Measurements from ENCODE around the gene C6orf62.
A peak's percentile ranks its signal among the peaks of the same experiment; 100 is the strongest.
"Not testable (repeated sequence)": the region's sequence is repeated elsewhere in the genome, so short reads cannot be mapped to it uniquely, and the experiment has no call there.

The C6orf62 gene

DNA sequence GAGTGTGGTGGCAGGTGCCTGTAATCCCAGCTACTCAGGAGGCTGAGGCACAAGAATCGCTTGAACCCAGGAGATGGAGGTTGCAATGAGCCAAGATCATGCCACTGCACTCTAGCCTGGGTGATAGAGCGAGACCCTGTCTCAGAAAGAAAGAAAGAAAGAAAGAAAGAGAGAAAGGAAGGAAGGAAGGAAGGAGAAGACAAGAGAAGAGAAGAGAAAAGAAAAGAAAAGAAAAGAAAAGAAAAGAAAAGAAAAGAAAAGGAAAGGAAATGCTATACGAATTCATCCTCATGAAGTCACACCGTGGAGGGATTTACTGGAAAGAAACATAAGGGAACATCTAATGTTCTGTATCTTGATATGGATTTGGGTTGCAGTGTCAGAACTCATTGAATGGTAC lies 15.8 kb upstream of the C6orf62 start:
- not testable (repeated sequence) for H3K9ac ChIP-seq (ENCODE audit: low read length); H3K27me3 ChIP-seq (ENCODE audit: control insufficient read depth, insufficient read depth, low read length); H3K4me3 ChIP-seq (ENCODE audit: low read length); H3K36me3 ChIP-seq (ENCODE audit: control insufficient read depth, insufficient read depth, low read length); H3K4me1 ChIP-seq (ENCODE audit: control insufficient read depth, insufficient read depth, low read length); H3K27ac ChIP-seq (ENCODE audit: low read depth, low read length)

DNA sequence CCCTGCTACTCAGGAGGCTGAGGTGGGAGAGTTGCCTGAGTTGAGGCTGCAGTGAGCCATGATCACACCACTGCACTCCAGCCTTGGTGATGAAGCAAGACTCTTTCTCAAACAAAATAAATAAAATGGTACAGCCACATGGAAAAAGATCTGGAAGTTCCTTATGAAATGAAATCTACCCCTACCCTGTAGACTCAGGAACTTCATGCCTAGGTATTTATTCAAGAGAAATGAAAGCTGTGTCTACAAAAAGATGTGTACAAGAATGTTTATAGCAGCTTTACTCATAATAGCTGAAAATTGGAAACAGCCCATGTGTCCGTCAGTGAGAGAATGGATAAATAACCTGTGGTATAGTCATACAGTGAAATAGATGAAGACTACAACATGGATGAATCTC lies 15.2 kb upstream of the C6orf62 start:
- Histone ChIP-seq H3K27me3 (ENCODE audit: control insufficient read depth, insufficient read depth, low read length) (no peaks in the 10 kb centered on the region), H3K4me1 (ENCODE audit: control insufficient read depth, insufficient read depth, low read length) (no peaks in the 10 kb centered on the region), H3K27ac (ENCODE audit: low read depth, low read length) (no peak overlapping the region), H3K36me3 (ENCODE audit: control insufficient read depth, insufficient read depth, low read length) (no peaks in the 10 kb centered on the region), H3K4me3 (ENCODE audit: low read length) (no peak overlapping the region), H3K9ac (ENCODE audit: low read length) (no peak overlapping the region)

DNA sequence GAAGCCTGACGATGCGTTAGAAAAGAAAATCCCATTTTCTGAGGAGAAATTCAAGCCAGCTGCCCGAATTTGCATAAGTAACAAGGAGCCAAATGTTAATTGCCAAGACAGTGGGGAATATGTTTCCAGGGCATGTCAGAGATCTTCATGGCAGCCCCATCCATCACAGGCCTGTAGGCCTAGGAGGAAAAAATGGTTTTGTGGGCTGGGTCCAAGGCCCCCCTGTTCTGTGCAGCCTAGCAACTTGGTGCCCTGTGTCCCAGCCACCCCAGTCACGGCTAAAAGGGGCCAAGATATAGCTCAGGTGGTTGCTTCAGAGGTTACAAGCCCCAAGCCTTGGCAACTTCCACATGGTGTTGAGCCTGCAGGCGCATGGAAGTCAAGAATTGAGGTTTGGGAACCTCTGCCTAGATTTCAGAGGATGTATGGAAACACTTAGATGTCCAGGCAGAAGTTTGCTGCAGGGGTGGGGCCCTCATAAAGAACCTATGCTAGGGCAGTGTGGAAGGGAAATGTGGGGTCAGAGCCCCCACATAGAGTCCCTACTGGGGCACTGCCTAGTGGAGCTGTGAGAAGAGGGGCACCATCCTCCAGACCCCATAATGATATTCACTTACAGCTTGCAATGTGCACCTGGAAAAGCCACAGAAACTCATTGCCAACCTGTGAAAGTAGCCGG lies 12.6 kb upstream of the C6orf62 start:
- H3K4me3 ChIP-seq (ENCODE audit: low read length); H3K36me3 ChIP-seq (ENCODE audit: control insufficient read depth, insufficient read depth, low read length); H3K4me1 ChIP-seq (ENCODE audit: control insufficient read depth, insufficient read depth, low read length); H3K9ac ChIP-seq (ENCODE audit: low read length); H3K27me3 ChIP-seq (ENCODE audit: control insufficient read depth, insufficient read depth, low read length); H3K27ac ChIP-seq (ENCODE audit: low read depth, low read length): not testable (repeated sequence)

DNA sequence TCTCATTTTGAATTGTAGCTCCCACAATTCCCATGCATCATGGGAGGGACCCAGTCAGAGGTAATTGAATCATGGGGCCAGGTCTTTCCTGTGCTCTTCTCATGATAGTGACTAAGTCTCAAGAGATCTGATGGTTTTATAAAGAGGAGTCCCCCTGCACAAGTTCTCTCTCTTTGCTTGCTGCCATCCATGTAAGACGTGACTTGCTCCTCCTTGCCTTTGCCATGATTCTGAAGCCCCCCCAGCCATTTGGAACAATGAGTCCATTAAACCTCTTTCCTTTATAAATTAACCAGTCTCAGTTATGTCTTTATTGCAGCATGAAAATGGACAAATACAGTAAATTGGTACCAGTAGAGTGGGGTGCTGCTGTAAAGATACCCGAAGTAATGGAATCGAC lies 11.7 kb upstream of the C6orf62 start:
- not testable (repeated sequence) for H3K27me3 ChIP-seq (ENCODE audit: control insufficient read depth, insufficient read depth, low read length); H3K36me3 ChIP-seq (ENCODE audit: control insufficient read depth, insufficient read depth, low read length); H3K27ac ChIP-seq (ENCODE audit: low read depth, low read length); H3K4me1 ChIP-seq (ENCODE audit: control insufficient read depth, insufficient read depth, low read length); H3K4me3 ChIP-seq (ENCODE audit: low read length); H3K9ac ChIP-seq (ENCODE audit: low read length)

DNA sequence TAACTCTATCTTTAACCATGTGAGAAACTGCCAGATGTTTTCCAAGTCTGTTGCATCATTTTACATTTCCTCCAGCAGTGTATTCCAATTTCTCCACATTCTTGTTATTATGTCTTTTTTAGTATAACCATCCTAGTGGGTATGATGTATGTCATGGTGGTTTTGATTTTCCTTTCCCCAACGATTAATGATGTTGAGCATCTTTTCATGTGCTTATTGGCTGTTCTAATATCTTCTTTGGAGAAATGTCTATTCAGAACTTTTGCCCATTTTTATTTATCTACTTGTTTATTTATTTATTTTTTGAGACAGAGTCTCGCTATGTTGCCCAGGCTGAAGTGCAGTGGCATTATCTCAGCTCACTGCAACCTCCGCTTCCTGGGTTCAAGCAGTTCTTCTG lies 4.3 kb upstream of the C6orf62 start:
- H3K27me3 ChIP-seq (ENCODE audit: control insufficient read depth, insufficient read depth, low read length): no peaks in the 10 kb centered on the region
- H3K27ac ChIP-seq (ENCODE audit: low read depth, low read length): no peak overlapping the region
- H3K4me3 ChIP-seq (ENCODE audit: low read length): no peak overlapping the region
- H3K9ac ChIP-seq (ENCODE audit: low read length): no peak overlapping the region
- peaks cover 3% of the 10 kb centered on the region for H3K36me3 ChIP-seq (ENCODE audit: control insufficient read depth, insufficient read depth, low read length)
- H3K4me1 ChIP-seq (ENCODE audit: control insufficient read depth, insufficient read depth, low read length): peaks cover 6% of the 10 kb centered on the region

DNA sequence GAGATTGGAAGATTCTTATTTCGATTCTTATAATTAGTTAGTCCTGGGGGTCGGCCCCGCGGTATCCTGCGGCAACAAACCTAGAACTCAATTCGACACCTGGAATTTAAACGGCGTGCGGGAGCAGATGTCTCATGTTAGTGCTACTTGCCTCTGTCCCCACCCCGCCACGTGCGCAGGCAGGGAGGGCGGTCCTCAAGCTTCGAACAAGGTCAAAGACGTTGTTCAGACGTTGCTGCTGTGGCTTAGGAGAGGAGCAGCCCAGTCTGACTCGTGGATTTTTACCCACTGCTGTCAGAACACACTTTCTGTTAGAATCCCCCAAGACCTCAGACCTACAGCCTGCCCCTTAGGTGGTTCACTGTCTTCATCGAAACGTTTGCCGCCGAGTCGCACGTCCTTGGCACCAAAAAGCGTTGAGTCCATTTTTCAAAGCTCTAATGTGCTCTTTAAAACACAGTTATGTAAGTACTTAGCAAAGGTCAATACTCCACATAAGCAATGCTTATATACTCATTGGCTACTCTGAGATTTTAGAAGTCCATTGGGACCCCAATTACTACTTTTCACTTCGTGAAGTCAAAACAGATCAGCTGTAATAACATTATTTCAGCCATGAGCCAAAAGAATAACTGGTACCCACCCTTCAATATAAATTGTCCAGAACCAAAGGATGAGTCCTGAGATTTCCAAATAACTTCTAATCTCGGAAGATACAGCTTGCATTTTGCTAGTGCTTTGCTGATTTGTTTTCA lies 2.7 kb upstream of the C6orf62 start:
- Histone ChIP-seq H3K9ac (ENCODE audit: low read length) (peak overlapping the region; percentile 67), H3K36me3 (ENCODE audit: control insufficient read depth, insufficient read depth, low read length) (peaks cover 3% of the 10 kb centered on the region), H3K27me3 (ENCODE audit: control insufficient read depth, insufficient read depth, low read length) (no peaks in the 10 kb centered on the region), H3K27ac (ENCODE audit: low read depth, low read length) (peak overlapping the region; percentile 99), H3K4me1 (ENCODE audit: control insufficient read depth, insufficient read depth, low read length) (peaks cover 9% of the 10 kb centered on the region), H3K4me3 (ENCODE audit: low read length) (peak overlapping the region; percentile 68)

DNA sequence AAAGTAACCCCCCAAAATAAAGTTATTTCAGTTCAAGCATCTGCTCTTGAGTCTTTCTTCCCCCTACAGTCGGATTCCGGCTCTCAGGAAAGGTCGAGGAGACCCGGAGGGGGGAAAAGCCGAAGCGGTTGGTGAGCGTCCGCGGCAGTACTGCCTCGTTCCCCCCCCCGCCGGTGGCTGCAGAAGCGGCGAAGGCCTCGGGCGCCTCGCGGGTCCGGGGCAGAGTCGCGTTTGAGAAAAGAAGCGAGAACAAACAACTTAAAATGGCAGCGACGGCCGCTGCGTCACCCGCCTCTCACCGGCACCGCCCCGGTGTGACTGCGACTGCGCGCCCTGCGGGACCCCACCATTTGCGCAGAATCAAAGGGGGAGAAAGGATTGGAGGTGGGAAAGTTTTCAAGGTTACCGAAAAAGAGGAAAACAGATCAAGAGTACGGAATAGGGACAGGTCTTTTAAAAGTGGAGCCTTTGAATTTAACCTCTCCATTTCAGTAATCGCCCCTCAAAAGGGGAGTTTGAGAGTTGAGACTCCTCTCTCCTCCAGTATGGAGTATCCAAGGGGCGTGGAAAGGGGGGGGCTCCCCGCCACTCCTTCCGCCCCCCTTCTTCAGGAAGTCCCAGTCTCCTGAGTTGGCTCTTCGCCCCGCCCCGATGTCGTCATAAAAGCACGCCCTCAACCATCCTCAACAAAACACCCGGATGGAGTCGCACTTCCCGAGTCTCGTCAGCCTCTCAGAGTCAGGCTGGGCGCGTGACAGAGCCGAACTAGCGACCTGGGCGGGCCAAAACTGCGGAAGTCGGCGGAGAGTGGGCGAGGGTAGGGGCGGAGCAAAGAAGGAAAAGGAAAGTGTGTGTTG lies 1.9 kb upstream of the C6orf62 start:
- peaks cover 15% of the 10 kb centered on the region for H3K4me1 ChIP-seq (ENCODE audit: control insufficient read depth, insufficient read depth, low read length)
- peak overlapping the region; percentile 99 for H3K27ac ChIP-seq (ENCODE audit: low read depth, low read length)
- peak overlapping the region; percentile 100 for H3K9ac ChIP-seq (ENCODE audit: low read length)
- peak overlapping the region; percentile 98 for H3K4me3 ChIP-seq (ENCODE audit: low read length)
- no peaks in the 10 kb centered on the region for H3K27me3 ChIP-seq (ENCODE audit: control insufficient read depth, insufficient read depth, low read length)
- H3K36me3 ChIP-seq (ENCODE audit: control insufficient read depth, insufficient read depth, low read length): peaks cover 3% of the 10 kb centered on the region

DNA sequence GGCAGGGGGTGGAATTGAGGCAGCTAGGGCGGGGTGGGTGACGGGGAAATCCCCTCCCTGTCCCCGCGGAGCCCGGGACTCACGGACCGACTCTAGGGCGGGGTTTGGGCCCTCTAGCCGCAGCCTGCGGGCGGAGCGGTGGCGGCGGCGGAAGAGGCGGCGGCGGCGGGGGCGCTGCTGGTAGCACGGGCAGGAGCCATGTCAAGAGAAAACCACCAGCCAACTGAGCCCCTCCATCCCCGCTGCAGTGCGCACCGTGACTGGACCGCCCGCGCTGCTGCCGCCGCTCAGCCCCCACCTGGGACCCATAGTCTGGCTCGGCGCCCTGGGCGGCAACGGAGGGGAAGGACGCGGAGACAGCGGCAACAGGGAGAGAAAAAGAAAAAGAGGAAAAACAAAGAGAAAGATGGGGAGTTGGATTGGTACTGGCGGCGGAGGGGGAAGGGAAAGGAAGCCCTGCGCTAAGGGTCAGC lies 1.2 kb upstream of the C6orf62 start:
- Histone ChIP-seq H3K36me3 (ENCODE audit: control insufficient read depth, insufficient read depth, low read length) (peaks cover 3% of the 10 kb centered on the region), H3K27ac (ENCODE audit: low read depth, low read length) (peak overlapping the region; percentile 99), H3K27me3 (ENCODE audit: control insufficient read depth, insufficient read depth, low read length) (no peaks in the 10 kb centered on the region), H3K4me3 (ENCODE audit: low read length) (peak overlapping the region; percentile 98), H3K4me1 (ENCODE audit: control insufficient read depth, insufficient read depth, low read length) (peaks cover 16% of the 10 kb centered on the region), H3K9ac (ENCODE audit: low read length) (peak overlapping the region; percentile 100)

DNA sequence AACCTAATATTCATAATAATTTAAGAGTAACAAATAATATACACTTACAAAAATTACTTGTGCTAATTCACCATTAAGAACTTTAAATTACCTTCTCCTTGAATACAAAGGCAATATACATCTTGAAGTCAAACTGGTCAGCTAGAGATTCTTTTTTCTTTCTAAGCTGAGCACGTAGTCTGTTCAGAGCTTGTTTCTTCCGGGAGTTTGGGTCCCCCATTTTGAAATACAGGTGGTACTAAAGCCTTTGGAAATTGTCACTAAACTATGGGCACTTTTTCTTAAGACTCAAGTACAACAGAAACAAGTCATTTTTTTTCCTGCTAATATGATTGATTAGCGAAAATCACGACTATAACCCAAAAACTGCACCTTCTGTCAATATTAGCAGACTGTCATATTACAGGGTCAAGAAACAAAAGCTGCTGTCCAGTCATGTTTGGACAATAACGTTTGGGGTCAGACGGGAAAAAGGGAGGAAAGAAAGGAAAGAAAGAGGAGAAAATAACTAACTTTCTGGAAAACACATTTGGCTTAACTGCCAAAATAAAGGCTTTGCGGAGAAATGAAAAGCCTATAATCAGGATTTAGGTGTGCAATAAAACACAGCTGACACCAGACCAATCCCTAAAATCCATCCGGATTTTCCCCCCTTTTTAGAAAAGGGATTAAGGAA lies 367 bp downstream of the C6orf62 start:
- Histone ChIP-seq H3K27ac (ENCODE audit: low read depth, low read length) (no peak overlapping the region), H3K27me3 (ENCODE audit: control insufficient read depth, insufficient read depth, low read length) (no peaks in the 10 kb centered on the region), H3K4me3 (ENCODE audit: low read length) (peak overlapping the region; percentile 98), H3K4me1 (ENCODE audit: control insufficient read depth, insufficient read depth, low read length) (peaks cover 16% of the 10 kb centered on the region), H3K9ac (ENCODE audit: low read length) (peak overlapping the region; percentile 34), H3K36me3 (ENCODE audit: control insufficient read depth, insufficient read depth, low read length) (peaks cover 7% of the 10 kb centered on the region)

DNA sequence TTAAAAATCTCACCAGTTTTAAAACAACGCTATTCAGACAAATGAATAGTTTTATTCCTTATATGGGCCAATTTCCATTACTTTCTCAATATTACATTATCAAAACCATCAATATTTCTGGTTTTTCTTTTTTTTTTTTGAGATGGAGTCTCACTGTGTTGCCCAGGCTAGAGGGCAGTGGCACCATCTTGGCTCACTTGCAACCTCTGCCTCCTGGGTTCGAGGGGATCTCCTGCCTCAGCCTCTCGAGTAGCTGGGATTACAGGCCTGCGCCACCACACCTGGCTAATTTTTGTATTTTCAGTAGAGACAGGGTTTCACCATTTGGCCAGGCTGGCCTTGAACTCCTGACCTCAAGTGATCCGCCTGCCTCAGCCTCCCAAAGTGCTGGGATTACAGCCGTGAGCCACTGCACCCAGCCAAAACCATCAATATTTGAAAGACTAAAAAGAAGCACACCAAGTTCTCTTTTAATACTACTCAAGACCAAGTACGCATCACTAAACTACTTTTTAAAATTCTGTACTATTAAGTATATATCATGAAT lies 2.3 kb downstream of the C6orf62 start:
- not testable (repeated sequence) for H3K27me3 ChIP-seq (ENCODE audit: control insufficient read depth, insufficient read depth, low read length); H3K27ac ChIP-seq (ENCODE audit: low read depth, low read length); H3K9ac ChIP-seq (ENCODE audit: low read length)
- peak overlapping the region; percentile 98 for H3K4me3 ChIP-seq (ENCODE audit: low read length)
- H3K36me3 ChIP-seq (ENCODE audit: control insufficient read depth, insufficient read depth, low read length): peaks cover 10% of the 10 kb centered on the region
- H3K4me1 ChIP-seq (ENCODE audit: control insufficient read depth, insufficient read depth, low read length): peaks cover 13% of the 10 kb centered on the region

DNA sequence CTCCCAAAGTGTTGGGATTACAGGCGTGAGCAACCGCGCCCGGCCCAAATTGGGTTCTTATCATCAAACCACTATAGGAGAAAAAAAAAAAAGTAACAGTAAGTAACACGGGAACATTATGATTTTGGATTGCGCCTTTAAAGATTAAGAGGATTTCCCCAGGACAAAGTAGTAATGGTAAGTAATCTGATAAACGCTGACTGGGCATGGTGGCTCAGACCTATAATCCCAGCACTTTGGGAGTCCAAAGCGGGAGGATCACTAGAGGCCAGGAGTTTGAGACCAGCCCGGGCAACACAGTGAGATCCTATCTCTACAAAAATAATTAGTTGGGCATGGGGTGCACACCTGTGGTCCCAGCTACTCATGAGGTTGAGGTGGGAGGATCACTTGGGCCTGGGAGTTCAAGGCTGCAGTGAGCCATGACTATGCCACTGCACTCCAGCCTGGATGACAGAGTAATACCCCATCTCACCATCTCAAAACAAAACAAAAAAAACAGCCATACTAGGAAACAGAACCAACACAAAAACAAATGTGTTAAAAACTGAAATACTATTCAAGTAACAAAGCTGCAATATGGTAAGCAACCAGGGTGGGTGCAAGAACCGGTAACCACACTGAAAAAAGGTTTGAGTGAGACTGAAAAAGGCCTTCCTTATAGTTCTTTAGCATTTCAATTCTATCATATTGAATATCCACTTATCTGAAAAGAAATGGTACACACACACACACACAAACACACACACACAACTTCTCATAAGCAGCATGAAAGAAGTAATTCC lies 8.2 kb downstream of the C6orf62 start:
- Histone ChIP-seq H3K36me3 (ENCODE audit: control insufficient read depth, insufficient read depth, low read length) (peaks cover 30% of the 10 kb centered on the region), H3K4me1 (ENCODE audit: control insufficient read depth, insufficient read depth, low read length) (no peaks in the 10 kb centered on the region), H3K4me3 (ENCODE audit: low read length) (no peak overlapping the region), H3K27ac (ENCODE audit: low read depth, low read length) (no peak overlapping the region), H3K9ac (ENCODE audit: low read length) (no peak overlapping the region), H3K27me3 (ENCODE audit: control insufficient read depth, insufficient read depth, low read length) (no peaks in the 10 kb centered on the region)
